HAP-1 (cell line): ENCODE results near the gene SEMA3F.

ENCODE experiments used
- DNase-seq, 2 experiments: peaks; one replicate each; pipeline ENCODE4 v3.0.0-alpha.2; 2016 to 2020; ENCODE audit warnings: low spot score in 2 of 2
- H3K27me3 ChIP-seq: fragments of 250-450 bp; sonication (Bioruptor Pico); 2 replicates; pipeline ENCODE4 v1.5.1; 2020; ENCODE audit warnings: low read depth, mild to moderate bottlenecking, moderate library complexity
- H3K36me3 ChIP-seq: fragments of 250-450 bp; sonication (Bioruptor Pico); replicated peaks from 2 replicates; pipeline ENCODE4 v1.5.1; 2020; ENCODE audit warnings: mild to moderate bottlenecking
- H3K4me1 ChIP-seq: fragments of 250-450 bp; sonication (Bioruptor Pico); 2 replicates; pipeline ENCODE4 v1.5.1; 2020; ENCODE audit warnings: mild to moderate bottlenecking
- H3K4me3 ChIP-seq: fragments of 250-450 bp; sonication (Bioruptor Pico); 2 replicates; pipeline ENCODE4 v1.5.1; 2020; ENCODE audit warnings: mild to moderate bottlenecking, moderate library complexity
- H3K9me3 ChIP-seq: fragments of 250-450 bp; sonication (Bioruptor Pico); 2 replicates; pipeline ENCODE4 v1.5.1; 2020; ENCODE audit warnings: mild to moderate bottlenecking, moderate library complexity
- in situ Hi-C: fragments of 300-500 bp; cut with MboI; formaldehyde crosslinking; loops from 3 replicates; pipeline ENCODE4 v1.14.3; 2020; ENCODE audit warnings: low sequenced_read_pairs, inconsistent platforms, mixed read lengths

Gene SEMA3F

GRCh38 chr3:50155491-50155878 lies 361 bp downstream of the SEMA3F start:
- Histone ChIP-seq H3K36me3 (no peaks in the 10 kb centered on the region; the same call in 1 of the 2 replicates), H3K9me3 (no peaks in the 10 kb centered on the region), H3K27me3 (peaks cover 3% of the 10 kb centered on the region; the same call in 1 of the 2 replicates), H3K4me3 (peak overlapping the region; percentile 41), H3K4me1 (peaks cover 10% of the 10 kb centered on the region; the same call in 1 of the 2 replicates)
- no peak for DNase-seq
- in situ Hi-C loops, result no loop called here

- H3K9me3 ChIP-seq, result no peaks in the 10 kb centered on the region
- H3K4me1 ChIP-seq, result peaks cover 10% of the 10 kb centered on the region; the same call in 1 of the 2 replicates
- peaks cover 3% of the 10 kb centered on the region; the same call in 1 of the 2 replicates for H3K27me3 ChIP-seq
- peak in 1 of 2 experiments; percentile 19 for DNase-seq
- H3K4me3 ChIP-seq, result peak overlapping the region; percentile 41
- no peaks in the 10 kb centered on the region; the same call in 1 of the 2 replicates for H3K36me3 ChIP-seq
- in situ Hi-C loops, result no loop called here
Observed at GRCh38 chr3:50155891-50156290, 767 bp downstream of the SEMA3F start.

GRCh38 chr3:50156549-50157493 lies 1.7 kb downstream of the SEMA3F start:
- H3K4me1 ChIP-seq, result peaks cover 10% of the 10 kb centered on the region; the same call in 1 of the 2 replicates
- H3K36me3 ChIP-seq, result no peaks in the 10 kb centered on the region; the same call in 1 of the 2 replicates
- DNase-seq, result peak in 1 of 2 experiments; percentile 28

GRCh38 chr3:50157827-50158529 lies 2.9 kb downstream of the SEMA3F start:
- in situ Hi-C loops, result no loop called here
- no peak for DNase-seq
- H3K9me3 ChIP-seq, result no peaks in the 10 kb centered on the region
- H3K4me3 ChIP-seq, result no peak overlapping the region
- no peaks in the 10 kb centered on the region; the same call in 1 of the 2 replicates for H3K36me3 ChIP-seq
- peaks cover 3% of the 10 kb centered on the region; the same call in 1 of the 2 replicates for H3K27me3 ChIP-seq
- H3K4me1 ChIP-seq, result peaks cover 10% of the 10 kb centered on the region; the same call in 1 of the 2 replicates

More at GRCh38 chr3:50156549-50157493, 1.7 kb downstream of the SEMA3F start:
- Histone ChIP-seq H3K9me3 (no peaks in the 10 kb centered on the region), H3K27me3 (peaks cover 3% of the 10 kb centered on the region; the same call in 1 of the 2 replicates), H3K4me3 (no peak overlapping the region)
- in situ Hi-C loops, result no loop called here

DNA sequence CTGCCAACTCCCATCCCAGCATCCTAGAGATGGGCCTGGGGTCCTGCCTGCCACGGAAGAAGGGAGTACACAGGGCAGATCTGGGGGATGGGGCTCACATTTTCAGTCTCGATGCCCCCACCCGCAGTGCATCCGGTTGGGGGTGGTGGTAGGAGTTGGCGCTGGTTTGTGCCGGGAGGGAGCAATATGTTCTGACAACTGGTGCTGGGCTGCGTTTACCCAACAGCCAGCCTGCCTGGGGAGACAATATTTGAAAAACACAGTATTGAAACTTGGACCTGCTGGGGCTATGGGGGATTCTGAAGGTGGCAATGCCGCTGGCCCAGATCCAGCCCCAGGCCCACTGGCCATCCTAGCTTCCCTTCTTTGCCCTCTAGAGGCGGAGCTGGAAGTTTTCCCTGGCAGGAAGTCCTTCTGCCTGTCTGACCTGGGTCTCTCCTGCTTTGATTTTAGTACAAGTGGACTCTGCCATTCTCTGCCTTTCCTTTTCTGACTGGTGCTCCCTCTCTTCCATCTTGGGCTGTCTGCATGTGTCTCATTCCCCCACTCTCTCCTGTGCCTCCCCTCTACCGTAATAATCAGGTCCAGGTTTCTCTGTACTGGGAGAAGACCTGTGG lies 3.5 kb downstream of the SEMA3F start:
- Histone ChIP-seq H3K36me3 (no peaks in the 10 kb centered on the region; the same call in 1 of the 2 replicates), H3K27me3 (peaks cover 3% of the 10 kb centered on the region; the same call in 1 of the 2 replicates), H3K4me1 (peaks cover 10% of the 10 kb centered on the region; the same call in 1 of the 2 replicates), H3K4me3 (no peak overlapping the region), H3K9me3 (no peaks in the 10 kb centered on the region)
- DNase-seq, result no peak
- in situ Hi-C loops, result no loop called here

DNA sequence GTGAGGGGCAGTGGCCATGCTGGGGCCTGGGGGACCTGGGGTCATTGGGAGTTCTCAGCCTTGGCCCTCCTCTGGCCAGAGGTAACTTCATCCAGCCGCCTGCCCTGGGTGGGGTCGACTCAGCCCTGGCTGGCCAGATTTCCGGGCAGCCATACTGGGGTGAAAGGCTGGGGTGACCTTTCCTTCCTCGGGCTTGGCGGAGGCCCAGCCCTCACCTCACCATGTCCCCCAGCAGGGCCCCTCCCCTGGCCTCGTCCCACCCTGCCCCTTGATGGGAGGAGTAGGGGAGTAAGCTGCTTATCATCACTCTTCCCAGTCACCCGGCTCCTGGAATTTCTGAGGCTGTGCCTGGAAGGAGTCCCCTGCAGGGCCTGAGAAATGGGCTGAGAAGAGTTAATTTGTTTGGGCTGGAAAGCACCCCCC lies 5.4 kb downstream of the SEMA3F start:
- in situ Hi-C loops, result no loop called here
- Histone ChIP-seq H3K9me3 (no peaks in the 10 kb centered on the region), H3K27me3 (no peaks in the 10 kb centered on the region), H3K4me1 (peaks cover 10% of the 10 kb centered on the region; the same call in 1 of the 2 replicates), H3K4me3 (no peak overlapping the region), H3K36me3 (no peaks in the 10 kb centered on the region; the same call in 1 of the 2 replicates)
- no peak for DNase-seq

DNA sequence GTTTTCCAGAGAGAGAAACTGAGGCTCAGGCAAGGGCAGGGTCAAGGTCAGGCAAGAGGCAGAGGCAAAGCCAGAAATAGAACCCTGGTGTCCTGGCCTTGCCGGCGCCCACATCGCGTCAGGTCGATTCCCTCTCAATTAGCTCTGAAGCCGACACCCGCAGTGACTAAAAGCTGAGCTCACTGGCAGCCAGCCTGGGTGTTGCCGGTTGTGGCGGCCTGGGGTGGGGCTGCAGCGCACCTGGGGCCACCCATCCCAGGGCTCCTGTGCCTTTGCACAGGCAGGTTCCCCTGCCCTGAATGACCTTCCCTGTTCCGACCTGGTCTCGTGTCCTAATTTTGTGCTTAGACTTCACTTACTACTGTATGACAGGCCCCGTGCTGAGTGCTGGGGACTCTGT lies 6.2 kb downstream of the SEMA3F start:
- no peaks in the 10 kb centered on the region; the same call in 1 of the 2 replicates for H3K36me3 ChIP-seq

GRCh38 chr3:50162034-50162883 lies 7.1 kb downstream of the SEMA3F start:
- Histone ChIP-seq H3K9me3 (no peaks in the 10 kb centered on the region), H3K36me3 (no peaks in the 10 kb centered on the region; the same call in 1 of the 2 replicates), H3K4me1 (no peaks in the 10 kb centered on the region), H3K27me3 (no peaks in the 10 kb centered on the region), H3K4me3 (no peak overlapping the region)
- DNase-seq, result no peak
- in situ Hi-C loops, result no loop called here

More for the DNA sequence above, 6.2 kb downstream of the SEMA3F start:
- Histone ChIP-seq H3K4me1 (peaks cover 4% of the 10 kb centered on the region; the same call in 1 of the 2 replicates), H3K9me3 (no peaks in the 10 kb centered on the region), H3K4me3 (no peak overlapping the region), H3K27me3 (no peaks in the 10 kb centered on the region)
- no peak for DNase-seq
- in situ Hi-C loops, result no loop called here

DNA sequence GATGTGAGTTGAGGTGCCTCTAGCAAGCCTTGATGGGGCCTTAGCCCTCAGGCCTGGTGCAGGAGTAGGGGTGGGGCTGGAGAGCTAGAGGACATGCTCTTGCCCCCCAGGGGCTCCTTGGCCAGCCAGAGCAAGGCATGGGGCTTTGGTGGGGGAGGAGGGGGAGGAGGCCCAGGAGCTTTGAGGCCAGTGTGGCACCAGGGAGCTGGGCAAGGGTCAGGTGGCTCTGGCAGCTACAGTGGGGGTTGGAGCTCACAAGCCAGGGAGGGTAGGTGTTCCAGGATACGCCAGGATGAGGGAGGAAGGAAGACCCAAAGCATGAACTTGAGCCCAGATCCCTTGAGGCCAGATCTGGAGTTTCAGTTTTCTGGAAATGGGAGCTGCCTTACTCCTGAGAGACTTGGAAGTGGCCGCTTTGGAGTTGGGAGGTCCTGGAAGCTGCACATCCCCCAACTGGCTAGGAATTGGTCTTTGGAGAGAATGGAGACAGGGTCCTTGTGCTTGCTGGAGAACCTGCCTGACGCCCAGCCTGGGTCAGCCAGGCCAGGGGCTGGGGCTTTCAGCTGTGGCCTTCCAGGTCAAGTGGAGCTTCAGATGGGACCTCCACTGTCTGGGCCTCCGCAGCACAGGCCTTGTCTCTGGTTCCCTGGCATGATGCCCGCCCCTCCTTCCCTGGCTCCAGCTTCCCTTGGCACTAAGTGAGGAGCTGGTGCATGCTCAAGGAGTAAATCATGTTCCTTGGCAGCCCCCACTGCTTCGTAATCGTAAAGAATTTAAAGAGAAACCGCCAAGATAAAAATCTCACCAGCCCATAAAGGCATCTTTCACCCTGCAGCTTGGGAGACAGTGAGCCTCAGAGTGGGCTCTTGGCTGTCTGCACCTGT lies 8.7 kb downstream of the SEMA3F start:
- in situ Hi-C loops, result no loop called here
- Histone ChIP-seq H3K9me3 (no peaks in the 10 kb centered on the region), H3K4me1 (peaks cover 9% of the 10 kb centered on the region; the same call in 1 of the 2 replicates), H3K27me3 (no peaks in the 10 kb centered on the region), H3K4me3 (no peak overlapping the region), H3K36me3 (no peaks in the 10 kb centered on the region; the same call in 1 of the 2 replicates)
- no peak for DNase-seq

GRCh38 chr3:50164481-50164880 lies 9.4 kb downstream of the SEMA3F start:
- Histone ChIP-seq H3K36me3 (no peaks in the 10 kb centered on the region; the same call in 1 of the 2 replicates), H3K27me3 (no peaks in the 10 kb centered on the region), H3K4me3 (no peak overlapping the region), H3K4me1 (peaks cover 9% of the 10 kb centered on the region; the same call in 1 of the 2 replicates), H3K9me3 (no peaks in the 10 kb centered on the region)
- in situ Hi-C loops, result no loop called here
- DNase-seq, result no peak

GRCh38 chr3:50164984-50165909 lies 10.1 kb downstream of the SEMA3F start:
- no peak for DNase-seq
- peaks cover 9% of the 10 kb centered on the region; the same call in 1 of the 2 replicates for H3K4me1 ChIP-seq
- H3K36me3 ChIP-seq, result no peaks in the 10 kb centered on the region
- no peak overlapping the region for H3K4me3 ChIP-seq
- in situ Hi-C loops, result no loop called here
- no peaks in the 10 kb centered on the region for H3K27me3 ChIP-seq
- no peaks in the 10 kb centered on the region for H3K9me3 ChIP-seq
